LNCAP (cell line): ENCODE measurements around the gene GHRHR.

Experiments used
- CTCF ChIP-seq: fragments of 450-650 bp; IDR thresholded peaks from 2 replicates; pipeline ENCODE4 v1.5.1; 2017; ENCODE audit warnings: mild to moderate bottlenecking

The GHRHR gene

GRCh38 chr7:30924624-30925023 is 39.1 kb upstream of the GHRHR start:
- TF ChIP-seq CTCF, result no peak

GRCh38 chr7:30925117-30925516 is 38.6 kb upstream of the GHRHR start:
- no peak for TF ChIP-seq CTCF

- no peak for TF ChIP-seq CTCF
Observed at GRCh38 chr7:30925913-30926312, 37.8 kb upstream of the GHRHR start.

GRCh38 chr7:30926313-30926712 is 37.4 kb upstream of the GHRHR start:
- TF ChIP-seq CTCF, result no peak

- no peak for TF ChIP-seq CTCF
Observed at GRCh38 chr7:30927040-30927439, 36.7 kb upstream of the GHRHR start.

- TF ChIP-seq CTCF, result no peak
Observed at GRCh38 chr7:30927559-30927958, 36.2 kb upstream of the GHRHR start.

GRCh38 chr7:30928254-30928872 is 35.4 kb upstream of the GHRHR start:
- TF ChIP-seq CTCF, result no peak

- TF ChIP-seq CTCF, result no peak
Observed at GRCh38 chr7:30929686-30930085, 34.1 kb upstream of the GHRHR start.
